OCI-LY1 (cell line): Measurements from ENCODE around the gene DPH2.

Experiments
- H2AFZ ChIP-seq: fragments of 200-600 bp; sonication (generic), shearing (Covaris generic); 2 replicates; pipeline ENCODE4 v1.6.0; 2014; ENCODE audit warnings: antibody characterized with exemption, mild to moderate bottlenecking, low read length
- H3F3A ChIP-seq: fragments of 200-600 bp; sonication (generic), shearing (Covaris generic); 2 replicates; pipeline ENCODE4 v1.6.0; 2014; ENCODE audit warnings: mild to moderate bottlenecking, antibody characterized with exemption, low read length, moderate library complexity; ENCODE audit not compliant: insufficient read depth
- H3K27ac ChIP-seq: fragments of 200-600 bp; sonication (generic); 2 replicates; pipeline ENCODE4 v1.5.1; 2014; ENCODE audit warnings: low read length, mixed run types, mild to moderate bottlenecking, low read depth; ENCODE audit not compliant: poor library complexity, severe bottlenecking
- H3K27me3 ChIP-seq: fragments of 200-600 bp; sonication (generic); 2 replicates; pipeline ENCODE4 v1.6.0; 2014; ENCODE audit warnings: antibody characterized with exemption, mild to moderate bottlenecking, low read length, moderate library complexity; ENCODE audit not compliant: insufficient read depth
- H3K36me3 ChIP-seq: fragments of 200-600 bp; sonication (generic); 2 replicates; pipeline ENCODE4 v1.6.1; 2014; ENCODE audit warnings: mild to moderate bottlenecking, antibody characterized with exemption, low read length, moderate library complexity, mixed read lengths; ENCODE audit not compliant: insufficient read depth
- H3K4me1 ChIP-seq: fragments of 200-600 bp; sonication (generic); 2 replicates; pipeline ENCODE4 v1.5.1; 2014; ENCODE audit warnings: mild to moderate bottlenecking, low read length, moderate library complexity; ENCODE audit not compliant: insufficient read depth, severe bottlenecking
- H3K4me2 ChIP-seq: fragments of 200-600 bp; sonication (generic), shearing (Covaris generic); 2 replicates; pipeline ENCODE4 v1.6.1; 2014; ENCODE audit warnings: low read length
- H3K4me3 ChIP-seq: fragments of 200-600 bp; sonication (generic); 2 replicates; pipeline ENCODE4 v1.5.1; 2014; ENCODE audit warnings: low read length, low read depth, mild to moderate bottlenecking, mixed read lengths; ENCODE audit not compliant: poor library complexity, severe bottlenecking
- H3K79me2 ChIP-seq: fragments of 200-600 bp; shearing (Covaris generic); 2 replicates; pipeline ENCODE4 v1.6.1; 2016; ENCODE audit warnings: mixed run types, low read length, mixed read lengths; ENCODE audit not compliant: insufficient read depth
- H3K9ac ChIP-seq: fragments of 200-600 bp; sonication (generic), shearing (Covaris generic); 2 replicates; pipeline ENCODE4 v1.6.1; 2014; ENCODE audit warnings: mild to moderate bottlenecking, low read length, mixed read lengths
- H3K9me2 ChIP-seq: fragments of 200-600 bp; sonication (generic), shearing (Covaris generic); 2 replicates; pipeline ENCODE4 v1.6.1; 2014; ENCODE audit warnings: low read depth, mild to moderate bottlenecking, low read length, mixed read lengths
- H3K9me3 ChIP-seq: fragments of 200-600 bp; shearing (Covaris generic); 2 replicates; pipeline ENCODE4 v1.6.1; 2014; ENCODE audit warnings: low read length, mixed read lengths
- H4K20me1 ChIP-seq: fragments of 200-600 bp; sonication (generic), shearing (Covaris generic); 2 replicates; pipeline ENCODE4 v1.6.0; 2016; ENCODE audit warnings: mild to moderate bottlenecking, low read length; ENCODE audit not compliant: insufficient read depth
- EZH2 ChIP-seq: fragments of 200-600 bp; sonication (generic), shearing (Covaris generic); IDR thresholded peaks from 2 replicates; pipeline ENCODE4 v1.8.0; 2017; ENCODE audit warnings: borderline replicate concordance, mixed run types, mild to moderate bottlenecking, antibody characterized with exemption, low read length, moderate library complexity, mixed read lengths
- TF ChIP-seq, protein P1 (sequence below): fragments of 200-600 bp; sonication (generic), shearing (Covaris generic); IDR thresholded peaks from 2 replicates; pipeline ENCODE4 v1.5.1; 2017; ENCODE audit warnings: mild to moderate bottlenecking, antibody characterized with exemption, low read length, moderate library complexity, mixed read lengths

The DPH2 gene

GRCh38 chr1:43976890-43977289 is 7.1 kb downstream of the DPH2 start:
- Histone ChIP-seq H3K9ac (no peak overlapping the region), H3K4me3 (no peak overlapping the region), H3K36me3 (peaks cover 51% of the 10 kb centered on the region), H4K20me1 (no peaks in the 10 kb centered on the region), H3K27ac (no peak overlapping the region), H2AFZ (no peak overlapping the region), H3K79me2 (no peaks in the 10 kb centered on the region), H3K4me1 (peaks cover 44% of the 10 kb centered on the region), H3K4me2 (no peak overlapping the region), H3K9me3 (no peaks in the 10 kb centered on the region), H3K27me3 (0 out of 2 replicates have a peak, but pooled peaks cover 7% of the 10 kb centered on the region), H3K9me2 (no peaks in the 10 kb centered on the region), H3F3A (peaks cover 4% of the 10 kb centered on the region; the same call in 1 of the 2 replicates)
- TF ChIP-seq, protein P1, sequence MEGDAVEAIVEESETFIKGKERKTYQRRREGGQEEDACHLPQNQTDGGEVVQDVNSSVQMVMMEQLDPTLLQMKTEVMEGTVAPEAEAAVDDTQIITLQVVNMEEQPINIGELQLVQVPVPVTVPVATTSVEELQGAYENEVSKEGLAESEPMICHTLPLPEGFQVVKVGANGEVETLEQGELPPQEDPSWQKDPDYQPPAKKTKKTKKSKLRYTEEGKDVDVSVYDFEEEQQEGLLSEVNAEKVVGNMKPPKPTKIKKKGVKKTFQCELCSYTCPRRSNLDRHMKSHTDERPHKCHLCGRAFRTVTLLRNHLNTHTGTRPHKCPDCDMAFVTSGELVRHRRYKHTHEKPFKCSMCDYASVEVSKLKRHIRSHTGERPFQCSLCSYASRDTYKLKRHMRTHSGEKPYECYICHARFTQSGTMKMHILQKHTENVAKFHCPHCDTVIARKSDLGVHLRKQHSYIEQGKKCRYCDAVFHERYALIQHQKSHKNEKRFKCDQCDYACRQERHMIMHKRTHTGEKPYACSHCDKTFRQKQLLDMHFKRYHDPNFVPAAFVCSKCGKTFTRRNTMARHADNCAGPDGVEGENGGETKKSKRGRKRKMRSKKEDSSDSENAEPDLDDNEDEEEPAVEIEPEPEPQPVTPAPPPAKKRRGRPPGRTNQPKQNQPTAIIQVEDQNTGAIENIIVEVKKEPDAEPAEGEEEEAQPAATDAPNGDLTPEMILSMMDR, result no peak
- TF ChIP-seq EZH2, result no peak

DNA sequence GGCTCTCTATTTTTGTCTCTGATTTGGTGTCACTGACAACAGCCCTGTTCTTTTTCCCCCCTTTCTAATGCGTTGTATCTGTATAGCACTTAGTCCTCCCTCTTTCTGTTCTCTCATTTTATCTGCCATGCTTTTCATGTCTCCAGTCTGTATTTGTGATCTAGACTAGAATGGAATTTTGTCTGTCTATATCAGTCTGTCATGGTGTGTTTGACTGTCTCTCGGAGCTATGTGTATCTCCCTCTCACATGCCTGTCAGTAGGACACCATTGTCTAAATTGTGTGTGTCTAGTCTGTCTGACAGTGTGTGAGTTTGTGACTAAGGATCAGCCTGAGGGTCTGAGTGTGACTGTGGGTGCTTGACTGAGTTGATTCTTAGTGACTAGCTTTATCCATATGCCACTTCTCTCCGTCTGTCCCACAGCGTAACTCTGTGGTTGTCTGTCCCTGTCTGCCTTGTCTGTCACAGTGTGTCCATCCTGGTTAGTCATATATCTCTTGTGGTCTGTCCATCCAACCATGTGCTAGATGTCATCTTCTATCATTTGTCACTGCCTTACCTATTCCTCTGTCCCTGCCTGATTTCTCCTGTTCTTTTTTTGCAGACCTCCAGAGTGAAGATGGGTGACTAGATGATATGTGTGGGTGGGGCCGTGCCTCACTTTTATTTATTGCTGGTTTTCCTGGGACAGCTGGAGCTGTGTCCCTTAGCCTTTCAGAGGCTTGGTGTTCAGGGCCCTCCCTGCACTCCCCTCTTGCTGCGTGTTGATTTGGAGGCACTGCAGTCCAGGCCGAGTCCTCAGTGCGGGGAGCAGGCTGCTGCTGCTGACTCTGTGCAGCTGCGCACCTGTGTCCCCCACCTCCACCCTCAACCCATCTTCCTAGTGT is 7.8 kb downstream of the DPH2 start:
- TF ChIP-seq, protein P1, result no peak
- no peak for TF ChIP-seq EZH2
- no peaks in the 10 kb centered on the region for H4K20me1 ChIP-seq
- peaks cover 44% of the 10 kb centered on the region for H3K4me1 ChIP-seq
- peaks cover 4% of the 10 kb centered on the region; the same call in 1 of the 2 replicates for H3F3A ChIP-seq
- H3K9me3 ChIP-seq, result no peaks in the 10 kb centered on the region
- no peak overlapping the region for H3K27ac ChIP-seq
- H3K27me3 ChIP-seq, result 0 out of 2 replicates have a peak, but pooled peaks cover 8% of the 10 kb centered on the region
- H3K4me3 ChIP-seq, result no peak overlapping the region
- H2AFZ ChIP-seq, result no peak overlapping the region
- no peaks in the 10 kb centered on the region for H3K9me2 ChIP-seq
- H3K36me3 ChIP-seq, result peaks cover 44% of the 10 kb centered on the region
- H3K79me2 ChIP-seq, result no peaks in the 10 kb centered on the region
- no peak overlapping the region for H3K9ac ChIP-seq
- H3K4me2 ChIP-seq, result no peak overlapping the region

GRCh38 chr1:43978264-43978550 is 8.4 kb downstream of the DPH2 start:
- H3K79me2 ChIP-seq, result no peaks in the 10 kb centered on the region
- peaks cover 39% of the 10 kb centered on the region for H3K36me3 ChIP-seq
- no peak overlapping the region for H2AFZ ChIP-seq

More at GRCh38 chr1:43978264-43978550, 8.4 kb downstream of the DPH2 start:
- Histone ChIP-seq H3K9me3 (no peaks in the 10 kb centered on the region), H4K20me1 (no peaks in the 10 kb centered on the region), H3K4me1 (peaks cover 44% of the 10 kb centered on the region), H3K4me3 (peak overlapping the region; percentile 54), H3K4me2 (peak overlapping the region; percentile 71; the same call in 1 of the 2 replicates), H3K9ac (no peak overlapping the region; the same call in 1 of the 2 replicates), H3K27ac (no peak overlapping the region), H3K27me3 (0 out of 2 replicates have a peak, but pooled peaks cover 8% of the 10 kb centered on the region), H3K9me2 (no peaks in the 10 kb centered on the region), H3F3A (peaks cover 4% of the 10 kb centered on the region; the same call in 1 of the 2 replicates)
- no peak for TF ChIP-seq EZH2
- TF ChIP-seq, protein P1, result no peak
